Subcutaneous abdominal adipose tissue (tissue), 5 donors: Measurements from ENCODE around the gene NIT2.
"Not testable (repeated sequence)": the region's sequence is repeated elsewhere in the genome, so short reads cannot be mapped to it uniquely, and the experiment has no call there.

Source experiments
- H3K27ac ChIP-seq: one replicate; pipeline ENCODE4 v1.7.0; 2013; ENCODE audit warnings: low read depth, mild to moderate bottlenecking, inconsistent platforms, low read length, moderate library complexity
- H3K27me3 ChIP-seq, 5 donors: one replicate each; pipeline ENCODE4 v1.7.0; 2013; ENCODE audit warnings: low read length in 5 of 5, inconsistent platforms in 1 of 5; ENCODE audit not compliant: control insufficient read depth in 5 of 5, insufficient read depth in 4 of 5
- H3K36me3 ChIP-seq, 5 donors: one replicate each; pipeline ENCODE4 v1.7.0; 2013; ENCODE audit warnings: low read length in 5 of 5; ENCODE audit not compliant: control insufficient read depth in 5 of 5, insufficient read depth in 5 of 5
- H3K4me1 ChIP-seq, 5 donors: one replicate each; pipeline ENCODE4 v1.7.0; 2013; ENCODE audit warnings: low read length in 5 of 5, mild to moderate bottlenecking in 3 of 5, moderate library complexity in 1 of 5; ENCODE audit not compliant: control insufficient read depth in 5 of 5, insufficient read depth in 5 of 5
- H3K4me3 ChIP-seq, 5 donors: one replicate each; pipeline ENCODE4 v1.7.0; 2013; ENCODE audit warnings: low read length in 5 of 5, low read depth in 1 of 5
- H3K9ac ChIP-seq, 5 donors: one replicate each; pipeline ENCODE4 v1.7.0; 2013; ENCODE audit warnings: low read length in 5 of 5, mild to moderate bottlenecking in 4 of 5, moderate library complexity in 3 of 5
- H3K9me3 ChIP-seq, 5 donors: one replicate each; pipeline ENCODE4 v1.7.0; 2013; ENCODE audit warnings: low read length in 5 of 5; ENCODE audit not compliant: control insufficient read depth in 5 of 5
- donor health status: healthy.
- donor health status: healthy.
- donor health status: healthy.
- donor health status: healthy.
- donor health status: healthy.

NIT2 gene

GRCh38 chr3:100333970-100334487 is 528 bp upstream of the NIT2 start:
- H3K36me3 ChIP-seq, result peaks cover 0 to 4% (median 0%) of the 10 kb centered on the region in 5 donors
- H3K4me3 ChIP-seq, result peak overlapping the region; percentile 73 to 97 (median 91)
- peak overlapping the region; percentile 49 for H3K27ac ChIP-seq
- H3K9ac ChIP-seq, result peak overlapping the region; percentile 56 to 89 (median 81)
- H3K9me3 ChIP-seq, result no peaks in the 10 kb centered on the region
- H3K27me3 ChIP-seq, result no peaks in the 10 kb centered on the region
- peaks cover 2 to 17% (median 14%) of the 10 kb centered on the region in 5 donors for H3K4me1 ChIP-seq

- H3K27ac ChIP-seq, result peak overlapping the region; percentile 49
- H3K4me1 ChIP-seq, result peaks cover 2 to 17% (median 14%) of the 10 kb centered on the region in 5 donors
- H3K9me3 ChIP-seq, result no peaks in the 10 kb centered on the region
- H3K36me3 ChIP-seq, result peaks cover 5 to 15% (median 9%) of the 10 kb centered on the region in 5 donors
- peak overlapping the region; percentile 73 to 92 (median 80) for H3K4me3 ChIP-seq
- H3K27me3 ChIP-seq, result no peaks in the 10 kb centered on the region
- peak overlapping the region in 4 of 5 donors; percentile 73 to 80 (median 74) for H3K9ac ChIP-seq
Measured at GRCh38 chr3:100335434-100335833, 877 bp downstream of the NIT2 start.

- not testable (repeated sequence) for H3K27ac ChIP-seq, H3K9ac ChIP-seq, H3K9me3 ChIP-seq, H3K27me3 ChIP-seq, H3K4me3 ChIP-seq
- H3K4me1 ChIP-seq, result peaks cover 2 to 17% (median 14%) of the 10 kb centered on the region in 5 donors
- H3K36me3 ChIP-seq, result peaks cover 8 to 22% (median 16%) of the 10 kb centered on the region in 5 donors
Measured at GRCh38 chr3:100336229-100336628, 1.7 kb downstream of the NIT2 start.

GRCh38 chr3:100338911-100339310 is 4.4 kb downstream of the NIT2 start:
- Histone ChIP-seq H3K9ac (no peak overlapping the region), H3K4me3 (no peak overlapping the region), H3K27ac (no peak overlapping the region), H3K36me3 (peaks cover 13 to 36% (median 29%) of the 10 kb centered on the region in 5 donors), H3K4me1 (peaks cover 2 to 17% (median 14%) of the 10 kb centered on the region in 5 donors), H3K27me3 (no peaks in the 10 kb centered on the region), H3K9me3 (peaks cover 0 to 6% (median 0%) of the 10 kb centered on the region in 5 donors)

- H3K27me3 ChIP-seq, result no peaks in the 10 kb centered on the region
- no peak overlapping the region for H3K4me3 ChIP-seq
- H3K9me3 ChIP-seq, result peaks cover 0 to 6% (median 0%) of the 10 kb centered on the region in 5 donors
- no peak overlapping the region for H3K9ac ChIP-seq
- H3K36me3 ChIP-seq, result peaks cover 17 to 39% (median 33%) of the 10 kb centered on the region in 5 donors
- no peak overlapping the region for H3K27ac ChIP-seq
- H3K4me1 ChIP-seq, result peaks cover 0 to 11% (median 8%) of the 10 kb centered on the region in 5 donors
Measured at GRCh38 chr3:100339786-100340185, 5.2 kb downstream of the NIT2 start.

- H3K4me1 ChIP-seq, result peaks cover 0 to 4% (median 2%) of the 10 kb centered on the region in 5 donors
- H3K9ac ChIP-seq, result no peak overlapping the region
- no peaks in the 10 kb centered on the region for H3K27me3 ChIP-seq
- no peak overlapping the region for H3K27ac ChIP-seq
- peaks cover 0 to 6% (median 0%) of the 10 kb centered on the region in 5 donors for H3K9me3 ChIP-seq
- H3K36me3 ChIP-seq, result peaks cover 21 to 43% (median 37%) of the 10 kb centered on the region in 5 donors
- H3K4me3 ChIP-seq, result no peak overlapping the region
Measured at GRCh38 chr3:100340527-100340926, 6.0 kb downstream of the NIT2 start.

- Histone ChIP-seq H3K4me3 (no peak overlapping the region), H3K9ac (no peak overlapping the region)
Measured at GRCh38 chr3:100348727-100349126, 14.2 kb downstream of the NIT2 start.

GRCh38 chr3:100351770-100352169 is 17.2 kb downstream of the NIT2 start:
- H3K4me1 ChIP-seq, H3K9me3 ChIP-seq, H3K4me3 ChIP-seq, H3K27ac ChIP-seq, H3K9ac ChIP-seq, H3K27me3 ChIP-seq: not testable (repeated sequence)
- peaks cover 42 to 81% (median 66%) of the 10 kb centered on the region in 5 donors for H3K36me3 ChIP-seq

More at GRCh38 chr3:100348727-100349126, 14.2 kb downstream of the NIT2 start:
- no peaks in the 10 kb centered on the region for H3K9me3 ChIP-seq
- H3K27ac ChIP-seq, result no peak overlapping the region
- peaks cover 42 to 77% (median 66%) of the 10 kb centered on the region in 5 donors for H3K36me3 ChIP-seq
- no peaks in the 10 kb centered on the region for H3K4me1 ChIP-seq
- H3K27me3 ChIP-seq, result no peaks in the 10 kb centered on the region

- Histone ChIP-seq H3K9ac (no peak overlapping the region), H3K36me3 (peaks cover 43 to 77% (median 60%) of the 10 kb centered on the region in 5 donors), H3K4me3 (no peak overlapping the region), H3K27ac (no peak overlapping the region), H3K27me3 (no peaks in the 10 kb centered on the region), H3K4me1 (no peaks in the 10 kb centered on the region), H3K9me3 (no peaks in the 10 kb centered on the region)
Measured at GRCh38 chr3:100352296-100353231, 18.0 kb downstream of the NIT2 start.

GRCh38 chr3:100354850-100355249 is 20.3 kb downstream of the NIT2 start:
- H3K9me3 ChIP-seq, result no peaks in the 10 kb centered on the region
- no peaks in the 10 kb centered on the region for H3K27me3 ChIP-seq
- no peak overlapping the region for H3K27ac ChIP-seq
- no peak overlapping the region for H3K9ac ChIP-seq
- H3K36me3 ChIP-seq, result peaks cover 39 to 60% (median 47%) of the 10 kb centered on the region in 5 donors
- no peak overlapping the region for H3K4me3 ChIP-seq
- no peaks in the 10 kb centered on the region for H3K4me1 ChIP-seq
